ENCODE measurements around the gene SCYGR2.

SCYGR2 gene

DNA sequence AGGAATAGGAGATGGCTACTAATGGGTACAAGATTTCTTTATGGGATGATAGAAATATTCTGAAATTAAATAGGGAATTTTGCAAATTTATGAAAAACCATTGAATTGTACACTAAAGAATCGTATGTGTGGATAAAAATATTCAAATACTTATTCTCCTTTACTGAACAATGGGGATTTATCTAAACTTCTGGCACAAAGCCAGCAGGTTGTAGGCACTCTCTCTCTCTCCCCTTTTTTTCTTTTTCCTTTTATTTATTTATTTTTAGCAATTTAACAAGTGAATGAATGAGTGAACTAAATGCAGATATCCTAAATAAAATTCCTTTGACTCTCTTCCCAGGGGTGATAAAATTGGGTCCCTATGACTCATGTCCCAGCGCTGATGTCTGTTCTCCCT lies 21.9 kb upstream of the SCYGR2 start:
- no peak for DNase-seq (ENCODE audit: extremely low read depth, low read depth)
- TF ChIP-seq, protein P1, sequence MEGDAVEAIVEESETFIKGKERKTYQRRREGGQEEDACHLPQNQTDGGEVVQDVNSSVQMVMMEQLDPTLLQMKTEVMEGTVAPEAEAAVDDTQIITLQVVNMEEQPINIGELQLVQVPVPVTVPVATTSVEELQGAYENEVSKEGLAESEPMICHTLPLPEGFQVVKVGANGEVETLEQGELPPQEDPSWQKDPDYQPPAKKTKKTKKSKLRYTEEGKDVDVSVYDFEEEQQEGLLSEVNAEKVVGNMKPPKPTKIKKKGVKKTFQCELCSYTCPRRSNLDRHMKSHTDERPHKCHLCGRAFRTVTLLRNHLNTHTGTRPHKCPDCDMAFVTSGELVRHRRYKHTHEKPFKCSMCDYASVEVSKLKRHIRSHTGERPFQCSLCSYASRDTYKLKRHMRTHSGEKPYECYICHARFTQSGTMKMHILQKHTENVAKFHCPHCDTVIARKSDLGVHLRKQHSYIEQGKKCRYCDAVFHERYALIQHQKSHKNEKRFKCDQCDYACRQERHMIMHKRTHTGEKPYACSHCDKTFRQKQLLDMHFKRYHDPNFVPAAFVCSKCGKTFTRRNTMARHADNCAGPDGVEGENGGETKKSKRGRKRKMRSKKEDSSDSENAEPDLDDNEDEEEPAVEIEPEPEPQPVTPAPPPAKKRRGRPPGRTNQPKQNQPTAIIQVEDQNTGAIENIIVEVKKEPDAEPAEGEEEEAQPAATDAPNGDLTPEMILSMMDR (IDR thresholded peaks at IDR 0.05; ENCODE audit: low read depth, low read length), result no peak

DNA sequence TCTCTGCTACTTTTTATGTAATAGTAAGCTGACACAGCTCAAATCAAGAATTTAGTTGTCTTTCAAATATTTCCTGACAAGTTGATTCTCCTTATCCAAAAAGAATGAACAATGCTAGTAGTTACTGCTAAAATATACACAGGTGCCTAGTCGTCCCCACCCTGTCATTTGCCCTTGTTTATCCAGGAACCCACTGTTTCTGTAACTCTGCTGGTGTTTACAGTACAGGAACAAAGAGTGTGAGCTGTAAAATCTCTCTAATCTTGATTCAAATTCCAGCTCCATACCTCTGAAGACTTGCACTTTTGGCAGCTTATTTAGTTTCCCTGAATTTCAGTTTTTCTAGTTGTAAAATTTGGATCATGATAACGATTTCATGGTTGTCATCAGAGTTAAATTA lies 21.1 kb upstream of the SCYGR2 start:
- TF ChIP-seq, protein P1 (IDR thresholded peaks at IDR 0.05; ENCODE audit: low read depth, low read length), result no peak
- DNase-seq (ENCODE audit: extremely low read depth, low read depth), result no peak

DNA sequence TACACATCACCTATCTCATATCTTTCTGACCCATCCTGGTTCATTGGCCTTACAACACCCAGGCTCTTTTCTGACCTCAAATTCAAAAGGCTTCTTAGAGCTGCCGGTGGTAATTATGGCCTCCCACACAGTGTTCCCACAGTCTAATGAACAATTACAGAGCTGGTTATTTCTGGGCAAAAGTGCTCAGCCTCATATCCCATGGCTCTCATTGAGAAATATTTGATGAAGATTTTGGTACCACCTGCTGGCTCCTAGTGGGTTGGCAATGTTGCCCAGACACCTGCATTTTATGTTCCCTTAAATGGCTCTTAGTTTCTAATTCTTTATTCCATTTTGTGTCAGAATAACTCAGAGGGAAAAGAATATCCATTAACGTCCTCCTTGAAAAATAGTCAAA lies 20.1 kb upstream of the SCYGR2 start:
- TF ChIP-seq, protein P1 (IDR thresholded peaks at IDR 0.05; ENCODE audit: low read depth, low read length), result no peak
- no peak for DNase-seq (ENCODE audit: extremely low read depth, low read depth)

DNA sequence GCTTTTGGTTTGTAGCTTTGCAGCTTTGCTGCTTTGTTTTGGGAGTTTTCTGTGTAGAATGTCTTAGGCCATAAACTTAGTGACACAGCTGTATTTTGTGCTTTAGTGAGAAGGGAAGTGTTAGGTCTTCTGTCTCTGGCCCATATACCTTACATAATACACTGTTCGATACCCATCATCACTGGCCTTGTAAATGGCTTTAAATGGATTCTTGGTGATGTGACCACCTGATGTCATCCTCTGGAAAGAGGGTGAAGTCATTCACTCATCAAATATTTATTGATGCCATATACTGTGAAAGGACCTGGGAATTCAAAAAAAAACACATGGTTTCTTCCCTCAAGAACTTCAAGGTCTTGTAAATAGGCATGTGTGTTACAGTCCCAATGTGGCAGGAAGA lies 18.9 kb upstream of the SCYGR2 start:
- TF ChIP-seq, protein P1 (IDR thresholded peaks at IDR 0.05; ENCODE audit: low read depth, low read length), result no peak
- no peak for DNase-seq (ENCODE audit: extremely low read depth, low read depth)

DNA sequence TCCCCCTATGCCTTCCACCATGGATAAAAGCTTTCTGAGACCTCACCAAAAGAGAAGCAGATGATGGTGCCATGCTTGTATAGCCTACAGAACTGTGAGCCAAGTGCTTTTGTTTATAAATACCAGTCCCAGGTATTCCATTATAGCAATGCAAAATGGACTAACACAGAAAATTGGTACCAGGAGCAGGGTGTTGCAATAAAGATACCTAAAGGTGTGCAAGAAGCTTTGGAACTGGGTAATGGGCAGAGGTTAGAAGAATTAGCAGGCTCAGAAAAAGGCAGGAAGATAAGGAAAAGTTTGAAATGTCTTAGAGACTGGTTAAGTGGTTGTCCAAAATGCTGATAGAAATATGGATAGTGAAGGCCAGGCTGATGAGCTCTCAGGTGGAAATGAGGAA lies 16.3 kb upstream of the SCYGR2 start:
- DNase-seq (ENCODE audit: extremely low read depth, low read depth), result no peak
- TF ChIP-seq, protein P1 (IDR thresholded peaks at IDR 0.05; ENCODE audit: low read depth, low read length), result no peak

DNA sequence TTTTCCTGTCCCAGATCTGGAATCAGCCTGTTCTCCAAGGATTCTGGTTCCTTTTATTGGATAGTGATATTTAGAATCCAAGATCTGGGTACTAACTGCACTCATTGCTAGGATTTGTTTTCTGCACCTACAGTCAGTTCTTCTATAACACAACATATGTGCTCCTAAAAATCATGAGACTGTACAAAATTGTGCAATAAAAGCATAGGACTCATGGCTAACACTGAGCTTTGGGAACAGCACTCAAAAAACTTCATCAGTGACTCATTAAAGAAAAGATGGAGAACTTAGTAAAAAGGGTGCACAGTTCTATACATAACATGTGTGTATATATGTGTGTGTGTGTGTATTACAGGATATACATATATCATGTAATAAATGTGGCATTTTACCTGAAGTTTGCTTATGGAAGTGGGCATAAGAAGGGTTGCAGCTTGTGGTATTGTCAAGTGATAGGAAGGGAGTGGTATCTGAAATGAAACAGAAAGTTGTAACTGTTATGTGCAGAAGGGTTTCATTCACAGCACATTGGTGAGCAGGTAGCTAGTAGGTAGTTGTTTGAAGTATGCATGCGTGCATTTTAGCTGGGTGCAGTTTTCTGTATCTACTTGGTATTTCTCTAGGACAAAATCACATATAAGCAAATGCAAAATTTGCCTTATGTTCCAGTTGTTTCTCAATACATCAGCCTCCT lies 5.9 kb upstream of the SCYGR2 start:
- TF ChIP-seq, protein P1 (IDR thresholded peaks at IDR 0.05; ENCODE audit: low read depth, low read length), result no peak
- no peak for DNase-seq (ENCODE audit: extremely low read depth, low read depth)

DNA sequence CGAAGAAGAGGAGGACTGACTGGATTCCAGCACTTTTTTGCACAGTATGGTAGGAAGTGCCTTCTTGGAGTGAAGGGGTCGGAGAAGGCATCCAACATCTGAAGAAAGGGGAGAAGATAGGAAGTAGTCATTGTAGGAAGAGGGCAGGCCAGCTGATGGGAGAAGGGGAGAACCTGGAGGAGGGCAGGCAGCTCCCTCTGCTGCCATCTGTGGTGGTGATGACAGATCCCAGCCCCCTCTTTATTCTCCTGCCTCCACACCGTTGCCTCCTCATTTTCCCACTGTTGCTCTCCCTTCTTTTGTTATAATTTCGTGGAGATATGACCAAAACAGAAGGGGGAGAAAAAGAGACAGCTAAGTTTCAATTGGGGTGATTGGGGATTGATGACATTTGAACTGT lies 2.9 kb upstream of the SCYGR2 start:
- DNase-seq (ENCODE audit: extremely low read depth, low read depth), result no peak
- TF ChIP-seq, protein P1 (IDR thresholded peaks at IDR 0.05; ENCODE audit: low read depth, low read length), result no peak

All from AG09319 (cell line).